ENCODE data around the gene HOXB8.
A peak's percentile ranks its signal among the peaks of the same experiment; 100 is the strongest.

HOXB8 gene

GRCh38 chr17:48613862-48614694, 1.0 kb downstream of the HOXB8 start:
- Histone ChIP-seq H3K4me3 (ENCODE audit: low read length) (peak overlapping the region; percentile 85), H3K27ac (ENCODE audit: low read length) (no peak overlapping the region), H3K9me3 (ENCODE audit: insufficient read depth, low read length) (no peaks in the 10 kb centered on the region), H4K20me1 (ENCODE audit: insufficient read depth, low read length) (no peaks in the 10 kb centered on the region), H2AFZ (ENCODE audit: low read depth, low read length) (no peak overlapping the region), H3K9ac (ENCODE audit: low read length) (no peak overlapping the region), H3K36me3 (replicated peaks; ENCODE audit: low read depth, low read length) (no peaks in the 10 kb centered on the region), H3K79me2 (ENCODE audit: low read length) (0 out of 2 replicates have a peak, but pooled peaks cover 3% of the 10 kb centered on the region), H3K4me2 (ENCODE audit: low read length) (peak overlapping the region; percentile 96), H3K4me1 (ENCODE audit: low read length) (peaks cover 15% of the 10 kb centered on the region), H3K27me3 (ENCODE audit: low read depth, low read length) (peaks cover 35% of the 10 kb centered on the region)
- no peak for TF ChIP-seq EZH2phosphoT487 (IDR thresholded peaks at IDR 0.05; ENCODE audit: low read depth)

GRCh38 chr17:48612854-48613691, 2.0 kb downstream of the HOXB8 start:
- Histone ChIP-seq H3K4me3 (ENCODE audit: low read length) (peak overlapping the region; percentile 85), H3K79me2 (ENCODE audit: low read length) (0 out of 2 replicates have a peak, but pooled peaks cover 3% of the 10 kb centered on the region), H4K20me1 (ENCODE audit: insufficient read depth, low read length) (no peaks in the 10 kb centered on the region), H2AFZ (ENCODE audit: low read depth, low read length) (peak overlapping the region; percentile 89), H3K27ac (ENCODE audit: low read length) (no peak overlapping the region), H3K4me2 (ENCODE audit: low read length) (peak overlapping the region; percentile 96), H3K4me1 (ENCODE audit: low read length) (peaks cover 9% of the 10 kb centered on the region; the same call in 1 of the 2 replicates), H3K27me3 (ENCODE audit: low read depth, low read length) (peaks cover 28% of the 10 kb centered on the region), H3K9ac (ENCODE audit: low read length) (peak overlapping the region; percentile 90), H3K9me3 (ENCODE audit: insufficient read depth, low read length) (no peaks in the 10 kb centered on the region), H3K36me3 (replicated peaks; ENCODE audit: low read depth, low read length) (no peaks in the 10 kb centered on the region)
- TF ChIP-seq CTCF (IDR thresholded peaks at IDR 0.05; ENCODE audit: low read depth, low read length) (no peak), EZH2phosphoT487 (IDR thresholded peaks at IDR 0.05; ENCODE audit: low read depth) (no peak)

- Histone ChIP-seq H3K27me3 (ENCODE audit: low read depth, low read length) (peaks cover 22% of the 10 kb centered on the region), H3K4me2 (ENCODE audit: low read length) (peak overlapping the region; percentile 96)
Observed at GRCh38 chr17:48612456-48612853, 2.6 kb downstream of the HOXB8 start.

More at GRCh38 chr17:48612456-48612853, 2.6 kb downstream of the HOXB8 start:
- H3K4me3 ChIP-seq (ENCODE audit: low read length) = peak overlapping the region; percentile 85
- no peaks in the 10 kb centered on the region for H3K9me3 ChIP-seq (ENCODE audit: insufficient read depth, low read length)
- TF ChIP-seq CTCF (IDR thresholded peaks at IDR 0.05; ENCODE audit: low read depth, low read length) = no peak
- no peak for TF ChIP-seq EZH2phosphoT487 (IDR thresholded peaks at IDR 0.05; ENCODE audit: low read depth)
- H3K27ac ChIP-seq (ENCODE audit: low read length) = peak overlapping the region; percentile 10; the same call in 1 of the 2 replicates
- H3K79me2 ChIP-seq (ENCODE audit: low read length) = 0 out of 2 replicates have a peak, but pooled peaks cover 3% of the 10 kb centered on the region
- H3K9ac ChIP-seq (ENCODE audit: low read length) = peak overlapping the region; percentile 90
- no peaks in the 10 kb centered on the region for H4K20me1 ChIP-seq (ENCODE audit: insufficient read depth, low read length)
- no peaks in the 10 kb centered on the region for H3K36me3 ChIP-seq (replicated peaks; ENCODE audit: low read depth, low read length)
- peak overlapping the region; percentile 77 for H2AFZ ChIP-seq (ENCODE audit: low read depth, low read length)
- peaks cover 9% of the 10 kb centered on the region; the same call in 1 of the 2 replicates for H3K4me1 ChIP-seq (ENCODE audit: low read length)

All from OCI-LY3 (cell line).